HG02943 (cell line): Measurements from ENCODE around the gene VPS35L.
A peak's percentile ranks its signal among the peaks of the same experiment; 100 is the strongest.
"Not testable (repeated sequence)": the region's sequence is repeated elsewhere in the genome, so short reads cannot be mapped to it uniquely, and the experiment has no call there.

ENCODE experiments used
- ATAC-seq: cut with Tn5 transposase; IDR thresholded peaks from one replicate; pipeline ENCODE4 v1.9.1; 2021; ENCODE audit warnings: mild to moderate bottlenecking, low read depth, moderate library complexity; ENCODE audit not compliant: unreplicated experiment

Gene VPS35L

DNA sequence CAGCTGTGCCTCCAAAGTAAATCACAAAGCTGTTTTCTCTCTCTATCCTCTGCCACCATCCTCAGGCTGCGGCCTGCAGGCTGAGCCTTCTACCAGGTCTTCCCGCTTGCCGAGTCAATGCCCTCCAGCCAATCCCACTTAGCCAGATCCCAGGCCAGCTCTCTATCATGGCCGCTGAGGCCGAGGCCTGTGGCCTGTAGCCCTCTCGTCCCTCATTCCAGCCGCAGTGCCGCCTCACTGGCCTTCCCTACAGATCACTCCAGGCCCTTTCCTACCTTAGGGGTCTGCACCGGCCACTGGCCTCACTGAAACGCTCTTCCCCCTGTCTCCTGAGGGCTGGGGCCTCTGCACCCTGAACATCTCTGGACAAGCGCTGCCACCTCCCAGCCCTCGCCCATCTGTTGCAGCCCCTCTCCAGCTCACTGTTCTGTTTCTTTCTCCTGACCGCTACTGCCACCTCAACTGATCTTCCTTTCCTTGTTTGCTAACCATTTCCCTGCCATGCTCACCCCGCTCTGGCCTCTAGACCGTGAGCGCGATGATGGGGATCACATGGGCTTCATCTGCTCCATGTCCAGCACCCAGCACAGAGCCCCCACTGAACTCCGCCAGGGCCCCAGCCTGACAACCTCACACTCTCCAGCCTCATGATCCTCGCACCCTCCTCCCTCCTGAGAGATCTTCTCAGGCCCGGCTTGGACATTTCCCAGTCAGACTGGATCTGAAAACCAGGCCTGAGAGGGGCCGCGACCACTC is 154.1 kb downstream of the VPS35L start:
- ATAC-seq, result no peak

DNA sequence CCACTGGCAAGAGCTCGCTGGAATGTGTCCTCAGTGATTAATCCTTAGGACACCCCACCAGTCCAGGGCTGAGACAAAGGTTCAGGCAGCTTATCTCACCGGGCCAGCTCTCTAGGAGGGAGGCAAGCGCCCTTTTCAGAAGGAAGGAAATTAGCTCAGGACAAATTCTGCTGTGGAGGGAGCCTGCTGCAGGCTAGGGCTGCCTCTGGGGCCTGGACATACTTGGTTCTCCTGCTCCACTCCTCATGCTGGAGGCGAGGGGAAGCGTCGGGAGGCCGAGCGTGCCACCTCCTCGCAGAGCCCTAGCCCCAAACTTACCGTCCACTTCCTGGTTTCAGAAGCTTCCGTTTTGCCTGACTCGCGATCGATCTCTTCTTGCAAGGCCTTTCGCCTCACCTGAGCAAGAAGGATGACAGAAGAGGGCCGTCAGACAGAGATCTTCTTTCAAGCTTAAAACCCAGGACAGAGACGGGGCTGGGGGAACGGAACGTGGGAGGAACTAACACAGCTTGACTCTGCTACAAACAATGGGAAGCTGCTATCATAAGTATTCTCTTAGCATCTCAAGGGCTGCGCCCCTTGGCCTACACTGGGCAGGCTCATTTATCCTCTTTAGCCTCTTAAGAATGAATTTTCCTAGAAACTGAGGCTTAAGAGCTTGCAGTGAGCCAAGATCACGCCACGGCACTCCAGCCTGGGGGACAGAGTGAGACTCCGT is 154.8 kb downstream of the VPS35L start:
- ATAC-seq, result no peak

DNA sequence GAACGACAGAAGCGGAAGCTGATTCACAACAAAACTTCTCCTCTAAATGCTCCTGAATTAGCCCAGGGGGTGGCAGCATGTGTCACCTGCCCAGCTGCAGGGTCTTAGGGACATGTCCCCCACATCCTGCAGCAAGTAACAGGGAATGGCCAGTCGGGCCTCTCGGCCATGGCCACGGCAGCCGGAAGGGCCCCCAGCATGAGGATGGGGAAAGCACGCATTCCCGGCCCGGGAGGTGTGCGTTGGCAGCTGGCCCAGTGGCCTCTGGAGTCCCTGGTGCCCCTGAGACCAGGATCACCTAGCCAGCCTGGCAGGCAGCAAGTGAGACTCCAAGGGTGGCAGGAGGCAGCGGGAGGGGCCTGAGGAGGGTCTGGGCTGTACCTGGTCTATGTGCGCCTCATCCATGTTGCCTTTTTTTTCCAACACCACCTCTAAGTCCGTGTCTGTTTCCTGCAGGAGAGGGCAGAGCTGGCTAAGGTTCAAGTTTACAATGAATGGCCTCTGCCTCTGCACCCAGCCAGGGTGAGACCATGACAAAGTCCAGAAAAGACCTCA is 155.6 kb downstream of the VPS35L start:
- no peak for ATAC-seq

DNA sequence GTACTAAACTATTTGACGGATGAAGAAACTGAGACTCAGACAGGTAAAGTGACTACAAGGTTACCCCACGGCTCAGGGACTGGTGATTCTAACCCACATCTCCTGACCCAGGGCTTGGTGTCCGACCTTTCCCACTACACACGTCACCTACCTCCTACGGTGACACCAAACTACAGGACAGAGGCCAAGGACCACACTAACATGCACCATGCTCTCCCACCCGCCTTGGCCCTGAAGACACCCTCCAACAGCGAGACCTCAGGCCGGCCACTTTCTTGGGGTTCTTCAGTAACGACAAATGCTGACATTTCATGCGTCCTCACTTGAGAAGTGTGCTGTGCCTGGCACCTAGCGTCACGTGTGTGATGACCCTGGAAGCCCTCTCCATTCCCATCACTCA is 156.1 kb downstream of the VPS35L start:
- no peak for ATAC-seq

DNA sequence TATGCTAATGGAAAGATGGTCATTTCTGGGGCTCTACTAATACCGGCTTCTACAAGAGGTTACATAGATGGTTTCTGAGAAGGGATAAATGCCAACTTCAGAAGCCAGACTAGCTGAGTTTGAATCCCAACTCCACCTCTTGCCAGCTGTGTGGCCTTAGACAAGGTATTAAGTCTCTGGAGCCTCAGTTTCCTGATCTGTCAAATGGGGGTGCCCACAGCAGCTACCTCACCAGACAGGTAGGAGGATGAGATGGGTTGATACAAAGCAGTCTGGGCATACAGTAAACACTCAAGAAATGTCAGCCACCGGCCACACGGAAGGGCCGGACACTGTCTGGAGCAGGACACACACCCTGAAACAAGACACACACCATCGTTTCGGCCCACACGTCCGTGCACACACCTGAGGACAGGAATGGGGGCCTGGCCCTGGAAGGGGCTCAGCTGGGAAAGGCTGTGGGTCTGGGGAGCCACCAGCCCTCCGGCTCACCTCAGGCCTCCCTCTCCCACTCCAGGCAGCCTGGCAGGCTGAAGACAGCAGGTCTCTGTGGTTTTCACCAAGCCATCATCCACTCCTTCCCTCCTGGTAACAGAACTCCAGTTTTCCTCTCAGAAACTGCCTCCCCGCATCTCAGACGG is 157.0 kb downstream of the VPS35L start:
- ATAC-seq, result no peak

DNA sequence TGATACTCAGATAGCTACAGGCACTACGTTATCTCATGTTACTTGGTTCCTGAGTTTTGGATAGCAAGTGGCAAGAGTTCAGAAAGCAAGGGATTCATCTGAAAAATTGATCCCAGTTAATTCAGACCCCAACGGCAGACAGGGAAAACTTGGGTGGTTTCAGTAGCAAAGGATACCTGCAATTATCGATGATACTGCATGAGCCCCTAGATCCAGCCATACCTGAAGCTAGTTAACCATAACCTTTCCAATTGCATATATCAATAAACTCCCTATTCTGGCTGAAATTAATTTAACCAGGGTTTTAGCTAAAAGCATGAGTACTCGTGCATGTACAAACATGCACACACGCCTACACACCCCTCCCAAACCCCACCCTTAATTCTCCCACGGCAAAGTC is 158.2 kb downstream of the VPS35L start:
- ATAC-seq, result no peak

DNA sequence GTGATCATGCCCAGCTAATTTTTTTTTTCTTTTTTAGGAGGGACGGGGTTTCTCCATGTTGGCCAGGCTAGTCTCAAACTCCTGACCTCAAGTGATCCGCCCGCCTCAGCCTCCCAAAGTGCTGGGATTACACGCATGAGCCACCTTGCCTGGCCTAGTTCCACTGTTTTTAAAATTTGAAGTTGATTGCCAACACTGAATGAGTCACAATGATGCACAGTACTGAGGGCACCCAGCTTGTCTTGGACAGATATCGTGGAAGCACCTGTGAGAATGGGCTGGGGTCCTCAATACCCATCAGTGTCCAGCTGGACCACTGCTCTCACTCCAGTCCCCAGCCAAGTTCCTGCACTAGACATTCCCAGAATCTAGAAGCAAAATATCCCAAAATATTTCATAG is 160.1 kb downstream of the VPS35L start:
- no peak for ATAC-seq

DNA sequence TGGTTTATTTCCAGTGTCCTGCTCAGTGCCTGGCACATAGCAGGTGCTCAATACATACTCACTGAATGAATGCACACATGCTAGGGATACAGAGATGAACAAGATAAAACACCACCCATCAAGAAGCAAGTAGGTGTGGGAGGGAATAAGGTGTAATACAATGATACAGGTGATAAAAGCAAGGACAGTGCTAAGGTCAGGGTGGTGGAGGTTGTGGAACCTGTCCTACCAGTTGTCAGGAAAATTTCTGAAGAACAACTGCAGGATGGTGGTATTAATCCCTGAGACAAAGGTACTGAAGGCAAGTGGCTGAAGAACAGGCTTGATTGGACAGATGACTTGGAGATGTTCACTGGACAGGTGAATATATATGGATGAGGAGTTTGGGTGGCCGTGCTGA is 160.7 kb downstream of the VPS35L start:
- ATAC-seq, result no peak

DNA sequence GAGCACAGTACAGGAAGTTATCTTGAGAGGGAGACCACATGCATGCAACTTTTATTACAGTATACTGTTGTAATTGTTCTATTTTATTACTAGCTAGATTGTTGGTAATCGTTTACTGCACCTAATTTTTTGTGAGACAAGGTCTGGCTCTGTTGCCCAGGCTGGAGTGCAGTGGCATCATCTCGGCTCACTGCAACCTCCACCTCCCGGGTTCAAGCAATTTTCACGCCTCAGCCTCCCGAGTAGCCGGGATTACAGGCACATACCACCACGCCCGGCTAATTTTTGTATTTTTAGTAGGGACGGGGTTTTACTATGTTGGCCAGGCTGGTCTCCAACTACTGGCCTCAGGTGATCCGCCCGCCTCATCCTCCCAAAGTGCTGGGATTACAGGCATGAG is 161.2 kb downstream of the VPS35L start:
- ATAC-seq, result not testable (repeated sequence)

DNA sequence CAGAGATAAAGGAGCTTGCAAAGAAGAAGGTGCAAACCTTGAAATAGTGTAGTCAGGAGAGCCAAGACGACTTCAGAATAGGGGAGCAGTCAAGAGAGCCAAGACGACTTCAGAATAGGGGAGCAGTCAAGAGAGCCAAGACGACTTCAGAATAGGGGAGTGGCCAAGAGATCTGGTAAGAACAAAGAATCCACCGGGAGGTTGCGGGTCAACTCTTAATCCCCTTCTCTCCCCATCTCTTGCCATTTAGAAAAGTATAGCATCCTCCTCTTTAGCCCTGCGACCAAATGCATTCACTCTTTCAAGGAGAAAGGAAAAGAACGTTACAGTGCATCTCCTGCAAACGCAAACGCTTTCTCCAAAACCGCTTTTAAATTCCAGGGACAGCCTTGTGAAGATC is 161.8 kb downstream of the VPS35L start:
- no peak for ATAC-seq

DNA sequence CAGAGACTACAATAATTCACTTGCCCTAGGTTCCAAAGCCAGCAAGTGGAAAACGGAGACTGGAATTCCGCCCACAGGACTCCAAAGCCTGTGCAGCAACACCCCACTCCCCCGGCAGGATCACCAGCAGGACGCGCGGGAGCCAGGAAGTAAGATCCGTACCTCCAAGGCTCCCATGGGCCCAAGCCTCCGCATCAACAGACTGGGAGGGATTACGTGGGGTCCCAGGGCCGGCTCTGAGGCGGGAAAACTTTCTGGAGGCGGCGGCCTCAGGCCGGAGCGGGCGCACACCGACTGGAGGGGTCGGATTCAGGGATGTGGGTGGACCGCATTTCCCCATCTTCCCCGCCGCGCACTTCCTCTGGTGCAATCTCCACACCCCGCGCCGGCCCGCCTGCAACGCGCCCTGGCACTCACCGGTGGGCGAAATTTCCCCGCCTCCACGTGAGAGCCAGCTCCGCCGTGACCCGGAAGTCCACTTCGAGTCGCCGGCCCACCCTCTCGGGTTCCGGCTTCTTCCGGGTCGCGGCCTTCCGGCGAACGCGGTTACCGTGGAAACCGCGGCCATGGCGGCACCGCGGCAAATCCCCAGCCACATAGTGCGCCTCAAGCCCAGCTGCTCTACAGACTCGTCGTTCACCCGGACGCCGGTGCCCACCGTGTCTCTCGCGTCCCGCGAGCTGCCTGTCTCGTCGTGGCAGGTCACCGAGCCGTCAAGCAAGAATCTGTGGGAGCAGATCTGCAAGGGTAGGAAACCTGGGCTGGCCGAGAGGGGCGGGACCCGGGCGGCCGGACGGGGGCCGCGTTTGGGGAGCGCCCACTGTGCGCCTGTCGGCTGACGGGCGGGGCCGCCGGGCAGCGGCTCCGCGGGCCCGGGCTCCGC is 162.5 kb downstream of the VPS35L start, which contains the start of the genes IQCK and KNOP1:
IQCK (plus strand) TSS at position 531 of the 883 bp plus-strand sequence; CDS start at position 567, 36 bp downstream.
KNOP1 (minus strand) TSS at position 487 of the 883 bp plus-strand sequence. CDS start 3,192 bp downstream, outside the sequence.
- ATAC-seq, result peak; percentile 83

DNA sequence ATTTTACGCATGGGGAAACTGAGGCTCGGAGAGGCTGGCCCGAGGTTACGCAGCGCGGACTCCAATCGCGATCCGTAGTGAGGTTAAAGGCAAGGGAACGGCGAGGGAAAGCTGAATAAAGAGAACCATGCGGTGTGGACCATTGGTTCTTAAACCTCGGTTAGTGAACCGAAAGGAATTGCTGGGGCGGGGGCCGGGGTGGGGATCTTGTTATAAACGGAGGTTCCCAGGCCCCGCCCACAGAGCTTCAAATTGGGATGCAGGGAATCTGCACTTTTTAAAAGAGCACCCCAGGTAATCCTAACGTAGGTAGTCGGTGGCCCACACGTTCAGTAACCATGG is 163.1 kb downstream of the VPS35L start:
- no peak for ATAC-seq

DNA sequence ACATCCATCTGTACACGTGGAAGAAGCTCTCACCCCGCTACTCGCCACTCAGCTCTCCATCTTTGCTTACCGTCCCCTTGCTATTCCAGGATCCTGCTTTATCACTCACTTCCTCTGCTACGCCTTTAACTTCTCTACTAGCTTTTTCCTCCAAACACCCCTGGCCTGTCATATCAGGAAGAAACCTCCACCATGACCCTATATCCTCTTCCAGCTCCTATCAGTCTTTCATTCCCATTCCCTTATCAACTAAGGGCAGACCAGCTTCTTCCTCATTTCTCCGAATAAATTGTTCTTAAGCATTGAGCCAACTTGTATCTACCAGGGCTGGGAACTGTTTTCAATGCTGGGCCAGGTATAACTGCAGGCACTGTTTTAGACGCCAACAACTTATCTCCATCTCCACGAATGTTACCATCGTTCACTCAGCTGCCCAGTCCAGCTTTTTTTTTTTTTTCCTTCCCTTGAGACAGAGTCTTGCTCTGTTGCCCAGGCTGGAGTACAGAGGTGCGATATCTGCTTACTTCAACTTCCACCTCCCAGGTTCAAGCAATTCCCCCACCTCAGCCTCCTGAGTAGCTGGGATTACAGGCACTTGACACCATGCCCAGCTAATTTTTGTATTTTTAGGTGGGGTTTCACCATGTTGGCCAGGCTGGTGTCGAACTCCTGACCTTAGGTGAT is 166.9 kb downstream of the VPS35L start:
- ATAC-seq, result no peak

DNA sequence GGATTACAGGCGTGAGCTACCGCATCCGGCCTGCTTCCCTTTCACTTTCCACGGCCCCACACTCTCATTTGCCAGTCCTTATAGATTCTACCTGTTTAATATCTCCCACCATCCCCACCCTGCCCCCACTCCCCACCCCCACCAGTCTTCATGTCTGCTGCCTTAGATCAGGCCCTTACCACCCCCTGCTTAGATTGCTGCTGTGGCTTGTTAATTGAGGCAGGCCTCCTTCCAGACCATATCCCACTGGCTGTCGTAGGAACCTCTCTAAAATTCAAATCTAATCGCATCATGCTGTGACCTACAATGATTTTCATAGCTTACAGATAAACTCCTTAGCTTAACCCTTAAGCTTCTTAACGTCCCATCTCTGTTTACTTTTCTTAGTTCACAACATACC is 167.5 kb downstream of the VPS35L start:
- ATAC-seq, result no peak

DNA sequence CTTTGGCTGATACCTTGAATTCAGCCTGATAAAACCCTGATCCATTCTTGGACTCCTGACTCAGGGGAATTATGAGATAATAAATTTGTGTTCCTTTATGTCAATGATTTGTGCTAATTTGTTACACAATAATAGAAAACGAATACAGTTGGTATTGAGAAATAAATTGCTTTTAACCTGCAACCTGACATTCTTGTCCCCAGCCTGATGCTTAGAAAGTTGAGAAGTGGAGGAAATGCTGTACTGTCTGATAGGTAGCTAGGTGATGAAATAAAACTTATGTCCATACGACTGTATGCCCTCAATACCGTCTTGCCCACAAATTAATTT is 173.1 kb downstream of the VPS35L start:
- ATAC-seq, result no peak

DNA sequence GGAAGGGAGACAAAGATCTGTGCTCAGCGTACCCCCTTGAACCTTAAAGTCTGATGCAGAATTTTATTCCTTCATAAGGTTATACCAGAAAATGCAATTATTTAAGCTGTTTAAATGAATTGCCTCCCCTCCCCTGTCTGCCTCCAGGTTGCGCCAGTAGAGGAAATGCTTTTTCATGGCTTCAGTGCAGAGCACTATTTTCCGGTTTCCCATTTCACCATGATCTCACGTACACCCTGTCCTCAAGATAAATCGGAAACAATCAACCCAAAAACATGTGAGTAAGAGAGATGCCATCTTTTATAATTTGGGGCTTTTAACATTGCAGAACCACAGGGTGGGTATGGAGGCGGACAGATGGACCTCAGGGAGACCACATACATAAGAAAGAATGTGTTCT is 178.0 kb downstream of the VPS35L start:
- no peak for ATAC-seq

DNA sequence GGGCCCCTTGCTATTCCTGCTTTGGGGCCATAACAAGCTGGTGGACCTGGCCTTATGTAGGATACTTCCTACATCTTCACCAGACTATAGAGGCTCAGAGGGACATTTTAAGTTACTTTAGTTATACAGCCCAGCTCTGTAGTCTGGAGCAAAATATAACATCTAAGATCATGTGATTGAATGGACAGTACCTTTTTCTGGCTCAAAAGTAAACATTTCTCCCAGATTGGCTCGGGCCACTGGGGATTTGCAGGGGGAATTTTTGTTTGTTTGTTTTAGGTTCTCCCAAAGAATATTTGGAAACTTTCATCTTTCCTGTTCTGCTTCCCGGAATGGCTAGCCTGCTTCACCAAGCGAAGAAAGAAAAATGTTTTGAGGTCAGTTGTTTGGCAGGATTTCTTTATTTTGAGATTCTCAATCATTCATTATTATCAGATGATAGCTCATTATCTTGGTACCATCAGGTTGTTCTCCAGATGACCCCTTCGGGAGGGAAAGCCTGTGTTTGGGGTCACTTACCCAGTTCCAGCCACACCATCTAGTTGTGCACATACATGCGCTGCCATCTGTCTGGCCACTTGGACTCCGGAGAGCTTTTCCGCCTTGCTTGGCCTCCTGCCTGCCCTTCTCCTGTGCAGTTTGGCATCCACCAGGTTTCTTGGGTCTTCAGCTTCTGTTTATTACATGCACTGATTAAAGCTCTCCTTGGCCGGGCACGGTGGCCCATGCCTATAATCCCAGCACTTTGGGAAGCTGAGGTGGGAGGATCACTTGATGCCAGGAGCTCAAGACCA is 179.8 kb downstream of the VPS35L start:
- no peak for ATAC-seq

DNA sequence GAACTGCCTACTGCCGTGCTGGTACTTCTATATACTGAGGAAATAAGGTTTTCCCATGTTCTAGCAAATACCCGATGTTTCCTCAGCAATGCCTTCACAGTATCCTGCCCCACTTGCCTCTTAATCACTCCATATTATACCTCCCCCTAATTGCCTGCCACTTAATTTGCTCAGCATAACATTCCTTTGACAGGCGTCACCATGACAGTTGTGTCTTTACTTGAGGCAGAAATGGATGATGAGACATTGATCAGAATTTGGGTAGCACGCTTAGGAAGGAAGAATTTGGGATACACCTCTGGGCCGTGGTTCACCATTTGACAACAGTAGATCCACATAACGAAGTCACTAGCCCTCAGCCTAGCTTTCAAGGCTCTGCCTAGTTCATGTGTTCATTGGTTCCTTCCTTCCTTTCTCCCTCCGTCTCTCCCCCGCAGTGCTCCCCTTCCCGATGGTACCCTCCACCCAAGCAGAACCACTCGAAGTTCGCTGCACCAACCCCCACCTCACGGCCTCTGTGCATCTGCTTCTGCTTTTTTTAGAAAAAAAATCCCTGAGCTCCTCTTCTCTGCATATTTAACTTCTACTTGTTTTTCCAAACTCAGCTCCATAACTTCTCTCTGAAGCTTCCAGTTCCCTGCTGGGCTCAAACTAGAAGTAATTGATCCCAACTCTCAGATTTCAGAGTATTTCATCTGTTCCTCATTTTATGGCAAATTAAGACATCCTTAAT is 182.0 kb downstream of the VPS35L start:
- ATAC-seq, result no peak
